Fibroblast of skin of right quadriceps (primary cell): ENCODE results near the gene ALX3.

Experiments
- DNase-seq: peaks from one replicate; pipeline ENCODE4 v3.0.0-alpha.2; 2013

The ALX3 gene

DNA sequence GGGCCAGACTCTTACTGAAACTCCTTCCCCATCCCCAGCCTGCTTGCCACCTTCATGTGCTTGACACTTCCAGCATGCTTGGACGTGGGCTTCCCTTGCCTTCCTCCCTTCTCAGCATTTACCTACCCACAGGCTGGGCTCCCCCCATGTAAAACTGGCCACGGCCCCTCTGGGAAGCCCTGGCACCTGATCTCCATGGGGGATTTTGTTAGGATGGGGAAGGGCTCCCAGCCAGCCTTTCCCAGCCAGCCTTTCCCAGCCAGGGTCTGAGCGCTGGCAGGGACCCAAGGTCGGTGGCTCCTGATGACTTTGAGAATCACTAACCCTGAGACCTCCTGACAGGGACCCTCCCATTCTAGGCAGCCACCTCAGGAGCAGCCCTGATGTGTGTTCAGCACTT is 6.7 kb downstream of the ALX3 start:
- no peak for DNase-seq

DNA sequence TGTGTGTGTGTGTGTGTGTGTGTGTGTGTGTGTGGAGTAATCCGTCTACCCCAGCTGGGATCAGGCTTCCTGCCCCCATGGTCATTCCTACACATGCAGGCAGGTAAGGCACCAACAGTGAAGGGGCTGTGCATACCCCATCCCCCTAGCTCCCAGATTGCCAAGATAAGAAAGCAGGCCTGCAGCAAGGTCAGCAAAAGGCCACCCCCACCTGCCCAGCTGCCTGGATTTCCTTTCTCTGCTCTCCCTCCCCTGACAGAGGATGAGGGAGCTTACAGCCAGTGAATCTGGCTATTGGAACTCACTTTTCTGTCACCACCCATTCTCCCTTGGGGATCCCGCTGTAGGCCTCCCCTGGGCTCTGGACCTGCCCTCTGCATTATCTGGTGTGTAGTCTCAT is 7.9 kb downstream of the ALX3 start:
- DNase-seq: no peak

DNA sequence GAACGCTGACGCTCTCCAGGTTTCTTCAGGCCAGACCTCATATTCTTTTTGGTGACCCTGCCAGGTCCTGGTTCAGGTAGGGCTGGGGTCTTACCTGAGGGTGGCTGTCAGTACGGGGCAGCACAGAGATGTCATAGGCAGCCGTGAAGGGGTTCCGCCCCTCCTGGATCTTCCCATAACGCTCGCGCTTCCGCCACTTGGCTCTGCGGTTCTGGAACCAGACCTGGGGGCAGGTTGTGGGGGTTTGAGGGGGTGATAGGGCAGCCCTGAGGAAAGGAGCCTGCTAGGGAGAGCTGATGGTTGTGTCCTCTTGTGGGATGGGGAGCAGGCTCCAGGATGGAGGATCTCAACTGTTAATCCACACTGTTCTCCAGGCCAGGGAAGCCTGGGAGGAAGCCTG is 9.1 kb downstream of the ALX3 start:
- DNase-seq: no peak

DNA sequence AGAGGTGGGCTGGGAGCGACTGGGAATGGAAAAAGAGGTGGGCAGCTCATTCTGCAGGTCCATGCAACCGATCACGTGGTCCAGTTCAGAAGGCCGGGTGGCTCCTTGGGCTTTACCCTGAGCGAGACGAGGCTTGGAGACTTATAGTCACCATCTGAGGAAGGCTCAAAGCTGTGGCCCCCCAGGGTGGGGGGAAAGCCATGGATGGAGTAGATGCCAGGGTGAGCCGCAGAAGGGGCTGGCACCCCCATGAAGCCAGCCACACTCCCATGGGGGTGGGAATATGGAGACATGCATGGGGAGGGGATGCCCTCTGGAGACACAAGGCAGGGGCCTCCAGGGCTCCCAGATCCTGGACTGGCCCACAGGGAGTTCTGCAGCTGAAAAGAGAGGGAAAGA is 9.8 kb downstream of the ALX3 start:
- no peak for DNase-seq

DNA sequence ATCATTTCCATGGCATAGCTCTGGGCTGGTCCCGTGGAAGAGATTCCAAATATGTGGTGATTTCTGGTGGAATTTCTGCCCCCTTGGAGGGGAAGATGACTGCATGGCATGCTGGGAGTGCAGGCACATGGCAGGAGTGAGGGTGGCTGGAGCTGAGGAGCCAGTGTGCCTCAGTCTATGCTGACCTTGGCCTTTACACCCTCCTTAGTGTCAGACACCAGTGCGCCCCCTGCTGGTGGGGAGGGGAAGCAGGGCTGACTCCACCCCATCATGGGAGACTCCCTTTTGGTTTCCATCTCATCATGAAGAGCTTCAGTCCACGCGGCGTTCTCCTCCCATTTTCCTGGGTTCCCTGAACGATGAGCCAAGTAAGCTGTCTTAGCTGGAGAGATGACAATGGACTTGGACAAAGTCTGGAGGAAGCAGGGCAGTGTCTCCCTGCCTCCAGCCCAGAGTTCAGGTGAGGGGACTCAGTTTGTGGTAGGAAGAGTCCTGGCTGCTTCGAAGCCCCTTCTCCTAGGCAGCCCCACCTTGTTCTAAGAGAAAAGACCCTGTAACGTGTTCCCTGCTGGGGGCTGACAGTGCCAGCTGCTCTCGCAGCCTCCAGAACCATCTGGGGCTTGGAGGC is 10.3 kb downstream of the ALX3 start:
- DNase-seq: no peak

DNA sequence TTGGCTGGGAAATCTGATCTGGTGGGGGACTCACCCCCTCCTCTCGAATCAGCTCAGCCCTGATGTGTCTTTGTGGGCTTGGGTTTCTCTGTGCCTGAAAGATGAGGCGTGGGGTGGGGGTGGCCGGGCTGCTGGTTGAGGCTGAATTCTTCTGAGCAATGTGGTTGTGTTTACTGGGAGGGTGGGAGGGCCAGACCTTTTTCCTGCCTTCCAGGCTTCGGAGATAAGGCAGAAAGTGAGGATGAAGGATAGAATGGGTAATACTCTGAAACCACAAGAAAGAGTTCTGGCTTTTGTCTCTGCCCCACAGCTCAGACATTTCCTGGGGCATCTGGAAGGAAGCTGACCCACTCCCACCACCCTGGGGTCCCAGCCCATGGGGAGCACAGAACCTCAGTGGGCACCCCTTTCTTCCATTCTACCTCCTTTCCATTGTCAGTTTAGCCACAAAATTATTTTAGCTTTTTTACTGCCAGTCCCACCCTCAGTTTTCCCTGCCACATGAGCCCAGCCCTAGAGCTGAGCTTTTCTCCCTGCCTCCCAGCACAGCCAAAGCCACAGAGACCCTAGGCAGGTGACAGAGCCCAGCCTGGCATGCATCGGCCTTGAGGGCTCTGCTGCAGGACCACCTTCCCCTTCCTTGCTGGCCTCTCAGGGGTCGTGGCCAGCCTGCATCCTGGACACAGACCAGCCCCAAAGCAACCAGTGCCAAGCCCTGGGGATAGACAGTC is 11.2 kb downstream of the ALX3 start:
- DNase-seq: peak; percentile 60

DNA sequence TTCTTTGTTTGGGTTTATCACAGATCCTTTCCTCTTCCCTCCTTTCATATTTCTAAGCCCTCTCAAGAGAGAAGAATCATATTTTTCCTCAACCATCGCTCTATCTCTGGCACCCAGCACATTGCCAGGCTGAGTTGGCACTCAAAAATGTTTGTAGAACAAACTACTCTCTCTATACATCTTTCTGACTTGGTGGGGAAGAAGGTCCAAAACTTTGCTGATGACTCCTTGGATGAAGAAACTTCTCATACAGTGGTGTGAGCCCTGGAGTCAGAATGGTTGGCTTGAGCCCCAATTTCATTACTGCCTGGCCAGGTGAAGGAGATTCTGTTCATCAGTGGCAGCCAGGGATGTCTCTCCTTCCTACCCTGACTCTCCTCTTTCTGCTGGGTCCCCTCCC is 11.9 kb downstream of the ALX3 start:
- DNase-seq: no peak

DNA sequence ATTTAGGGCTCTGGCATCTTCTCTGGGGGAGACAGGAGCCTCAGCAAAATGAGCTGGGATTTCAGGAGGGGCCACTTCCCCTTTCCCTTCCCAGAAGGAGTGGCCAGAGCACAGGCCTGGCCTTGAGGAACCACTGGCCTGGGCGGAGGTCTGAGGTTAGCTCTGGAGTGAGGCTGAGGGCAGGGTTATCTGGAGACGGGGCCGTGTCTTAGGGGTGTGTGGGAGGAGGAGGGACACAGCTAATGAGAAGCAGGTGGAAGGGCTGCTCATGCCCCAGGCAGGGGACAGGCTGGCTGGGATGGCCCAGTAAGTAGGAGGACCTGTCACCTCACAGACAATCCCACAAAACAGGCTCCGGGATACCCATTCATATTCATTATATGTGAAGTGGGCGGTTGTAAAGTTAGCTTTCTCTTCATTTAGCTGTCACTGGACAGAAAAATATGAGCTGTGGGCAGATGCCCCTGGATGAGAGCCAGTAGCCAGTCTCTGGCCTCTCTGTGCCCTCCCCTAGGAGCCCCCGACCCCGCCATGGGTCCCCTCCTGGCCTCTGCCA is 12.4 kb downstream of the ALX3 start:
- DNase-seq: no peak

DNA sequence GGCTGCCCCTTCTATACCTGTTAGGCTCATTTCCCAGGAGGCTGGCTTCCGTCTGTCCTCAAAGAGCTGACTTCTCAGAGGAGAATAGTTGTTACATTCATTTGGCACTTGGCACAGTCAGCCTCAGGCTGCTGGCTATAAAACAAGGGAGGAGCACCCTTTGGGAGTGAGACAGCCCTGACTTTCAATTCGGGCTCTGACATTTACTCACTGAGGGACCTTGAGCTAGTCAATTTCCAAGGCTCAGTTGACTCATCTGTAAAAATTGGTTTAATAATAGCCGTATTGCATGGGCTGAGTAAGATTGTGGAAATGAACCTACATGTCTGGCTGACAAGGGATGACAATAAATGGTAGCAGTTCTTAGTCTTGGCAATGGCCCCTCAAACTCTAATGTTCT is 13.7 kb downstream of the ALX3 start:
- DNase-seq: peak; percentile 75

DNA sequence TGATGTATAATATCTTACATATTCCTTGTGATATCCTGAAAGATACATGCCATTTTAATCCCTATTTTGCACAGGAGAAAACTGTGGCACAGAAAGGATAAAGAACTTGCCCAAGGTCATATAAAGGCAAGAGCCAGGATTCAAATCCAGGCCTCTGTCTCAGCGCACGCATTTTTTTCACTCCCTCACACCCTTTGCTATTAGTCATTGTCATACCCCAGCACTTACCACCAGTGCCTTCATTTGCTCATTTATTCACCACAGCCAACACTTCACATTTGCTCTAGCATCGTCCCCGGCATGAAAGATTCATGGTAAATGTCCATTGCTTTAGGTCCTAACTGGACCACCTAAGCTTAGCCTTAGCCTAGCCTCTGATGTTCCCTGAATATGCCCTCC is 14.2 kb downstream of the ALX3 start:
- DNase-seq: no peak

DNA sequence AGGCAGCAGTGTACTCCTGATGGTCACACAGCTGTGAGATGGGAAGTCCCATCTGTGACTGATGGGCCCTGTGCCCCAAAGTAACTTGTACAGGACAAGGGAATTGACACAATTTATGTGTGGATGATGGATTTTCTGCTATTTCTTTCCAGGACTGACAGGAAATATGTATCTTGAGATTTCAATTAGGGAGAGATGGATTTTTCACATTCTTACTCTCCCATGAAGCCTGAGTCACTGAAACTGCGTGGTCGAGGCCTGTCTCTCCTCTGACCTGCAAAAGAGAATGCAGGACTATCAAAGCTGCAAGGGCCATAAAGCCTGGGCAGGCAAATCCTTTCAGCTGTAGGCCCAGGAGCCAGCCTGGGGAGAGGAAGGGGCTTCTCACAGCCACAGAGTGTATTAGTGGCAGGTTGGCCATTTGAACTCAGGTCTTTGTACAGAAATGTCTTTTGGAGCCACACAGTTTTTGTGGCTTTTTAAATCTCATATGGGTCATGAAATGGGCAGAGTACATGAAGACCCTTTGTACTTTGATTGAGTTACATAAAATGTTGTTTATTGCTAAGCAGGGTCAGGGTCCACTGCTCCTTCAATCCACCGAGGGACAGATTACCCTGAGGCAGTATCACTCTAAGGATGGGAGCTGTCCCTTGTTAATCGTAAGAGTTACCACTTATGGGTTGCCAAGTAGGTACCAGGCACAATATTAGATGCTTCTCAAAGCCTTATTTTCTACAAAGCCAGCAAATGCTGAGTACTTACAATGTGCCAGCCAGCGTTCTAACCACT is 14.8 kb downstream of the ALX3 start:
- peak; percentile 57 for DNase-seq

DNA sequence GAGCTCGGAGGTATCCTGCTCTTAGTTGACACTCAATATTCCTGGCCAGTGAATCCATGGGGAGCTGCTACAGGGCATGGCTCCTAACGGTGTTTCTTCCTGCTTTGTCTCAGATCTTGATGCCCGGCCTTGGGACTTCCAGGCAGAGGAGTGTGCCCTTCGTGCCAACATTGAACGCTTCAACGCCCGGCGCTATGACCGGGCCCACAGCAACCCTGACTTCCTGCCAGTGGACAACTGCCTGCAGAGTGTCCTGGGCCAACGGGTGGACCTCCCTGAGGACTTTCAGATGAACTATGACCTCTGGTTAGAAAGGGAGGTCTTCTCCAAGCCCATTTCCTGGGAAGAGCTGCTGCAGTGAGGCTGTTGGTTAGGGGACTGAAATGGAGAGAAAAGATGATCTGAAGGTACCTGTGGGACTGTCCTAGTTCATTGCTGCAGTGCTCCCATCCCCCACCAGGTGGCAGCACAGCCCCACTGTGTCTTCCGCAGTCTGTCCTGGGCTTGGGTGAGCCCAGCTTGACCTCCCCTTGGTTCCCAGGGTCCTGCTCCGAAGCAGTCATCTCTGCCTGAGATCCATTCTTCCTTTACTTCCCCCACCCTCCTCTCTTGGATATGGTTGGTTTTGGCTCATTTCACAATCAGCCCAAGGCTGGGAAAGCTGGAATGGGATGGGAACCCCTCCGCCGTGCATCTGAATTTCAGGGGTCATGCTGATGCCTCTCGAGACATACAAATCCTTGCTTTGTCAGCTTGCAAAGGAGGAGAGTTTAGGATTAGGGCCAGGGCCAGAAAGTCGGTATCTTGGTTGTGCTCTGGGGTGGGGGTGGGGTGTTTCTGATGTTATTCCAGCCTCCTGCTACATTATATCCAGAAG is 16.7 kb downstream of the ALX3 start:
- DNase-seq: peak; percentile 31

DNA sequence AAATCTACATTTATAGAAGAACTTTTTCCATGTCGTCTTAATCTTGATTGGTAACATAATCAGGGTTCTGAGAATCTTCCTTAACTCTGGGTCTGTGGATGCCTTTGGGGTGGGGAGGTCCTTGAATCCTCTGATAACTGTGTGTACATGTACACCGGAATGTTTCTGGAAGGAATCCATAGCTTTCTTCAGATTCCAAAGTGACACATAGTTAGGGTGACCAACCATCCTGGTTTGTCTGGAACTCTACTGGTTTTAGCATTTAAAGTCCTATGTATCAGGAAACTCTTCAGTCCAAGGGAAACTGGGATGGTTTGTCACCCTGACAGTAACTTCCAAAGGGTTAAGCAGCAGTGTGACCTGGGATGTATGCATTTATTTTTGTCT is 19.2 kb downstream of the ALX3 start:
- peak; percentile 29 for DNase-seq

DNA sequence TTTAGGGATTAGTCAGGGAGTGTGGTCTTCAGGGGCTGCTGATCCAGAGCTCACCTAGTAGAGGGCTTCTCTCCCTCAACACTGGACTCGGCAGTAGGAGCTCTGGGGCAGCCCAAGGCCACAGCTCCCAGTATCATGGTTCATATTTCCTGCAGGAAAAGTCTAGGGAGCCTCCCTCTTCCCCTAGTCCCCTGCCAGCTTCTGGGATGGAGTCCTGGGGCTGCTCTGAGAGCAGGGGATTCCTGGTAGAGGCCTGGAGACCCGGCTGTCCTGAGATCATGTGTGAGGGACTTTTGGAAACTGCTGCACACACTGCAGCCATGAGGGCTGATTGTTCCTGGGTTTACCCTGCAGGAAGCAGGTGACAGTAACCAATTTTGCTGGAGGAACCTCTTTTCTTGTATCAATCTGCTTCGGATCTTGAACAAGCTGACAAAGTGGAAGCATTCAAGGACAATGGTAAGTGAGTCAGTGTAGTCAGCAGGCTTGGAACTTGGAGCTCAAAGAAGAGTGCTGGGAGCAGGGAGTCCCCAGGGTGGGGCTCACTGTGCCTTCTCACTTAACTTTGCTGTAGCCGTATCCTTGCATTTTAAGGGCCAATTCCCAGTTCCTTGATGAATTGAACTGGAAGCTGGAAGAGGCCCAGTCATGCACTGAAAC is 19.7 kb downstream of the ALX3 start:
- no peak for DNase-seq

DNA sequence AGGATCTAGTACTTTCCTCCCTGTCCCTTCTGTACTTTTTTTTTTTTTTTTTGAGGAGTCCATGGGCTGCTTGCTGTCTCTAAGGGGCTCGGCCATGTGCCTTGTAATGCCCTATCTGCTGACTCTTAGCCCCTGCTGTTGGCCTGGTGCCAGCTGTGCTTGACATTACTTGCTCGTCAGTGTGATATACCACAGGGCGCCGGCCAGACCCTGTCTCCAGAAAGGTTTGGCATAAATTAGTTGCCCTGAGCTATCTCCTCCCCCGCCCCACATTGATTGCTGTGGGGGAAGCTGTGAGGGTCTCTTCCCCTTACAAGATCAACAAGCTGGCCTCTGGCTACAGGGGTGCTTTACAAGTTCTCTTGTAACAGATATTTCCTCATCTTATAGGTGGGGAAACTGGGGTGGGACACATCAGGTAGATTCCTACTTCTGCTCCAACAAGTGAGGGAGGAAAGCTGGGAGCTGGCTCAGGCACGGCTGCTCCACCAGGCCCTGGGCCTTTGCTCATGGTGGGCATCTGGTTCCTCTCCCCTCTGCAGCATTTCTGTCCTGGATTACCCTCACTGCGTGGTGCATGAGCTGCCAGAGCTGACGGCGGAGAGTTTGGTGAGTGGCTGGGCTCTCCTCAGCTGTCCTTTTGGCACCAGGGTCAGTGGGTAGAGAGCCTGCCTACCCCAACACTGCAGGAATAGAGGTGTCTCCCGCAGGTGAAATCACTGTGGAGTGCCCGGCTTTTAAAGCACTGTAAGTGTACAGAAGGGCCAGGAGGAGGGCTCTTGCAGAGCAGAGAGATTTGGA is 20.5 kb downstream of the ALX3 start:
- no peak for DNase-seq

DNA sequence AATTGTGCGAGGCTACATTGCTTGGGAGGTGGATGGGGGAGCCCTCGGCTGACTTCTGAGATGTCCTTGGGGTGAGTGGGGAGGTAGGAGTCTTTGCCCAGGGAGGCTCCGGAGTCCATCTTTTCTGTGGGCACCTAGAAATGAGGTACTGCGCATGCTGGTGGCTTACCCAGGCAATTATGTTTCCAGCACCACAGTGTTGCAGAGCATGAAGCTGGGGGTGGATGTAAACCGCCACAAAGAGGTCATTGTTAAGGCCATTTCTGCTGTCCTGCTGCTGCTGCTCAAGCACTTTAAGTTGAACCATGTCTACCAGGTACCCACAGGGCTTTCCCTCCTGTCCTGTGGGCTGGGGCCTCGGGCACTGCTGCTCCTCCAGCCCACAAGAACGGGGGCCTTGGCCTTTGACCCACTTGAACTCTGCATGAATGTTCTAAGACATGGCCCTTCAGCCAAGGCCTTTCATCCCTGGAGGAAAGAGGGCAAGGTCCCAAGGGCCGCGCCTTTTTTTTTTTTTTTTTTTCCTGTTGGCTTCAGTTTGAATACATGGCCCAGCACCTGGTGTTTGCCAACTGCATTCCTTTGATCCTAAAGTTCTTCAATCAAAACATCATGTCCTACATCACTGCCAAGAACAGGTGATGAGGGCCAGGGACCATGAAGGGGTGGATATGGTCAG is 21.4 kb downstream of the ALX3 start:
- no peak for DNase-seq

DNA sequence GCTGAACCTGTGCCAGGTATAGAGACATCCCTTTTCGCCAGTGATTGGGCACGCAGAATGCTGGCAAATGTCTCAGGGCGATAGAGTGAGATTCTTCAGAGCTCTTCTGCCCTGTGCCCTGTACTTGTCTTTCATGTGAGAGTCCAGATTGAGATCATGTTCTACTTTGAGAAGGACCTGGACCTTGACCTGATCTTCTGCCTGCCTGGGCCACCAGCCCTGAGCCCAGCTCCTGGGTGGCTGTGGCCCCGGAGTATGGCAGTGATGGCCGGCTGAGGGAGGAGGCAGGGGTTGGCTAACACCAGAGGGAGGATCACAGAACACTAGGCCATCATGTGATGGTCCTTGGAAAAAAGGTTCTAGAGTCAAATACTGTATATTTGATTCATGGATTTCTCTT is 22.2 kb downstream of the ALX3 start:
- DNase-seq: no peak

DNA sequence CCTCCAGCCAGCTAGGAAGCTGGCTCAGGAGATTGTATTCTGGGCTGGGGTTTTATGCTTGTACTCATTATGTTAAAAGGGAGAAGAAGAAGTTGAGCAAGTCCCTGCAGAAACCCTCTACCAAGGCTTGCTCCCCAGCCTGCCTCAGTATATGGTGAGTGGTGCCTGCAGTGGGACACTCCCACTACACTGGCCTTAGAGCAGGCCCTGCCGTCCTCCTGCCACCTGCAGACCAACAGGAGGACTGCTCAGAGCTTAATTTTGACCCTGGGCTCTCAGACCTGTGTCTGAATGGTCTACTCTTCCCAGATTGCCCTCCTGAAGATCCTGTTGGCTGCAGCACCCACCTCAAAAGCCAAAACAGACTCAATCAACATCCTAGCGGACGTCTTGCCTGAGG is 23.0 kb downstream of the ALX3 start:
- no peak for DNase-seq

DNA sequence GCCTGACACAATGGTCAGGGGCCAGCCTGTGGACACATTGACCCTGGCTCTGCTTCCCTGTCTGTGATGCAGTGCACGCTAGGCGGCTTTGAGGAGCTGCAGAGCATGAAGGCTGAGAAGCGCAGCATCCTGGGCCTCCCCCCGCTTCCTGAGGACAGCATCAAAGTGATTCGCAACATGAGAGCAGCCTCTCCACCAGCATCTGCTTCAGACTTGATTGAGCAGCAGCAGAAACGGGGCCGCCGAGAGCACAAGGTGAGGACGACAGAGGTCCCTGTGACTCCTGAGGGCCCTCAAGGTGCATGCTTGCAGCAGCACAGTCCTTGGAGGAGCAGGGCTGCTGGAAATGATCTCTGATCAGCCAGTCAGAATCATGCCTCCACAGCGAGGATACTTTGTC is 27.5 kb downstream of the ALX3 start:
- DNase-seq: no peak

DNA sequence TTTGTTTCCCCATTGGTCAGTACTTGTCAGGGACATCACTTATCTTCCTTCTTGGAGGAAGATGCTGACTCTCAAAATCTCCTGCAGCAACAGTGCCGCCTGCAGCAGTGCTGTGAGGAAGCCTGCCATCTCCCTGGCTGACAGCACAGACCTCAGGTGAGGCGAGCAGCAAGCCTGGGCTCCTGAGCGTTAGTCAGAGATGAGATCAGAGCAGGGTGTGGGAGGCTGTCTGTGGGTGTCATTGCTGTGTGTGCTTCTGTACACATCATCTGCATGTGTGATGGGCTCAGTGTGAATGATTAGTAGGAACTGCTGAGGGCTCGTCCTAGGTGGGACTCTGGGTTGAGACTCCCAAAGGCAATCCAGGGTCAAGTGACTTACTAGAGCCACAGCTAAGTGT is 29.9 kb downstream of the ALX3 start:
- no peak for DNase-seq

DNA sequence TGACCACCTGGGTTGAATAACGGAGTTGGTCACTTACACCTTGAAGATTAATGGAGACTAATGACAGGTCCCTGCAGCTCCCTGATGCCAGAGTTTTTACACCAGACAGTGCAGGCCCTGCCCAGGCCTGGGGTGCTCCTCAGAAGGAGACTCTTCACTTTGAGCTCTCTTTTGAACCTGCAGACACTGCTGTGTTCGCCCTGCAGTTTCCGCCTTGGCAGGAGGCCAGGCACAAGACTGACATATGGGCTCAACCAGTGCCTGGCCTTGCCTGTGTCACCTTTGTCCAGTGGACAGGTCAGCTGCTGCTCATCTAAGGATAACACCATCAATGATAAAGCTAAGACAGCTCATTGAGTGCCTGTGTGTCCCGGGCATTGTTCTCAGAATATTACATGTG is 30.8 kb downstream of the ALX3 start:
- no peak for DNase-seq
